ENCODE results near the gene PDGFRB.

DNA sequence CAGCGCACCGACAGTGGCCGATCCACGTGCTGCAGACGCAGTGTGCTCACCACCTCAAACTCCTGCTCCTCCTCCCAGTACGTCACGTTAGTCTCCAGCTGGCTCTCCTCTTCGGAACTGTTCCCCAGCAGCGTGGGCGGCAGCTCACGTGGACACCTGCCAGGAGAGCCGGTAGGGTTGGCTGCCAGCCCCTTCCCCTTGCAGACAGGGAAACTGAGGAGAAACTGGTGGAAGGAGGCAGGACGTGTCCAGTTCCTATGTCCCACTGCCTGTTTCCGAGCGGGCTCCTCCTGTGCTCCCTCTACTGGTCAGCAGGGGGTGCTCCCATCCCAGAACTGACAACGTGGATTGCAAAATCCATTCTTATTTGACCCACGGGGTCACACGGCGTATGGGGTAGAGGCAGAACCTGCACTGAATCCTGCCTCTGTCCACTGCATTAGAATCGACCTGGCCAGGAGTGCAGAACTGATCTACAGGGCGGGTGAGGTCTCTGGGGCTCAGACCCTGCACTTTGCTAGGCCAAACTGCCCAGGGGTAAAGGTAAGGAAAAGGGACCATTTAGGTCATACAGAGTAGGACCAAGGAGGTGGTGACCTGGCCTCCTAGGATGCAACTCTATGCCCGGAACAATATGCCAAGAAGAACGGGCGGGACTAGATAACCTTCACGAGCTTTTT is 25.7 kb downstream of the PDGFRB start:
- TF ChIP-seq, protein P1, sequence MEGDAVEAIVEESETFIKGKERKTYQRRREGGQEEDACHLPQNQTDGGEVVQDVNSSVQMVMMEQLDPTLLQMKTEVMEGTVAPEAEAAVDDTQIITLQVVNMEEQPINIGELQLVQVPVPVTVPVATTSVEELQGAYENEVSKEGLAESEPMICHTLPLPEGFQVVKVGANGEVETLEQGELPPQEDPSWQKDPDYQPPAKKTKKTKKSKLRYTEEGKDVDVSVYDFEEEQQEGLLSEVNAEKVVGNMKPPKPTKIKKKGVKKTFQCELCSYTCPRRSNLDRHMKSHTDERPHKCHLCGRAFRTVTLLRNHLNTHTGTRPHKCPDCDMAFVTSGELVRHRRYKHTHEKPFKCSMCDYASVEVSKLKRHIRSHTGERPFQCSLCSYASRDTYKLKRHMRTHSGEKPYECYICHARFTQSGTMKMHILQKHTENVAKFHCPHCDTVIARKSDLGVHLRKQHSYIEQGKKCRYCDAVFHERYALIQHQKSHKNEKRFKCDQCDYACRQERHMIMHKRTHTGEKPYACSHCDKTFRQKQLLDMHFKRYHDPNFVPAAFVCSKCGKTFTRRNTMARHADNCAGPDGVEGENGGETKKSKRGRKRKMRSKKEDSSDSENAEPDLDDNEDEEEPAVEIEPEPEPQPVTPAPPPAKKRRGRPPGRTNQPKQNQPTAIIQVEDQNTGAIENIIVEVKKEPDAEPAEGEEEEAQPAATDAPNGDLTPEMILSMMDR (IDR thresholded peaks at IDR 0.05), result peak; percentile 96
- no peak for TF ChIP-seq TCF7L2 (IDR thresholded peaks at IDR 0.05; ENCODE audit: low read depth, low read length)
- TF ChIP-seq, protein P2, sequence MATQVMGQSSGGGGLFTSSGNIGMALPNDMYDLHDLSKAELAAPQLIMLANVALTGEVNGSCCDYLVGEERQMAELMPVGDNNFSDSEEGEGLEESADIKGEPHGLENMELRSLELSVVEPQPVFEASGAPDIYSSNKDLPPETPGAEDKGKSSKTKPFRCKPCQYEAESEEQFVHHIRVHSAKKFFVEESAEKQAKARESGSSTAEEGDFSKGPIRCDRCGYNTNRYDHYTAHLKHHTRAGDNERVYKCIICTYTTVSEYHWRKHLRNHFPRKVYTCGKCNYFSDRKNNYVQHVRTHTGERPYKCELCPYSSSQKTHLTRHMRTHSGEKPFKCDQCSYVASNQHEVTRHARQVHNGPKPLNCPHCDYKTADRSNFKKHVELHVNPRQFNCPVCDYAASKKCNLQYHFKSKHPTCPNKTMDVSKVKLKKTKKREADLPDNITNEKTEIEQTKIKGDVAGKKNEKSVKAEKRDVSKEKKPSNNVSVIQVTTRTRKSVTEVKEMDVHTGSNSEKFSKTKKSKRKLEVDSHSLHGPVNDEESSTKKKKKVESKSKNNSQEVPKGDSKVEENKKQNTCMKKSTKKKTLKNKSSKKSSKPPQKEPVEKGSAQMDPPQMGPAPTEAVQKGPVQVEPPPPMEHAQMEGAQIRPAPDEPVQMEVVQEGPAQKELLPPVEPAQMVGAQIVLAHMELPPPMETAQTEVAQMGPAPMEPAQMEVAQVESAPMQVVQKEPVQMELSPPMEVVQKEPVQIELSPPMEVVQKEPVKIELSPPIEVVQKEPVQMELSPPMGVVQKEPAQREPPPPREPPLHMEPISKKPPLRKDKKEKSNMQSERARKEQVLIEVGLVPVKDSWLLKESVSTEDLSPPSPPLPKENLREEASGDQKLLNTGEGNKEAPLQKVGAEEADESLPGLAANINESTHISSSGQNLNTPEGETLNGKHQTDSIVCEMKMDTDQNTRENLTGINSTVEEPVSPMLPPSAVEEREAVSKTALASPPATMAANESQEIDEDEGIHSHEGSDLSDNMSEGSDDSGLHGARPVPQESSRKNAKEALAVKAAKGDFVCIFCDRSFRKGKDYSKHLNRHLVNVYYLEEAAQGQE (IDR thresholded peaks at IDR 0.05; ENCODE audit: insufficient read depth in 1 of 2, low read depth in 2 of 2, low read length in 1 of 2), result 0 out of 4 replicates have a peak, but pooled peaks of 1 of the 2 experiments have one; percentile 12
